GM18951 (cell line): Measurements from ENCODE around the gene LKAAEAR1.
"Not testable (repeated sequence)": the region's sequence is repeated elsewhere in the genome, so short reads cannot be mapped to it uniquely, and the experiment has no call there.

Source experiments
- POLR2A ChIP-seq: IDR thresholded peaks from 4 replicates; pipeline ENCODE4 v1.6.1; 2011; ENCODE audit warnings: mild to moderate bottlenecking; ENCODE audit not compliant: insufficient read length, insufficient read depth; ENCODE audit errors: extremely low read depth
- in situ Hi-C: fragments of 300-500 bp; cut with MboI; formaldehyde crosslinking; loops from one replicate; pipeline ENCODE4 v1.12.0; 2022; ENCODE audit warnings: low sequenced_read_pairs, mixed read lengths, inconsistent platforms; ENCODE audit not compliant: unreplicated experiment

Gene LKAAEAR1

GRCh38 chr20:64083804-64084684 lies at the start of gene LKAAEAR1:
Gene LKAAEAR1, minus strand, starts transcription at chr20:64084398. Its CDS starts 179 bp downstream, at chr20:64084219.
- TF ChIP-seq POLR2A: no peak
- in situ Hi-C loops: no loop called here

GRCh38 chr20:64131406-64131805 lies 47.2 kb upstream of the LKAAEAR1 start:
- in situ Hi-C loops: no loop called here

GRCh38 chr20:64130876-64131275 lies 46.7 kb upstream of the LKAAEAR1 start:
- in situ Hi-C loops: no loop called here
- TF ChIP-seq POLR2A: no peak

More at GRCh38 chr20:64131406-64131805, 47.2 kb upstream of the LKAAEAR1 start:
- no peak for TF ChIP-seq POLR2A

GRCh38 chr20:64130271-64130670 lies 46.1 kb upstream of the LKAAEAR1 start:
- in situ Hi-C loops: no loop called here
- TF ChIP-seq POLR2A: no peak

DNA sequence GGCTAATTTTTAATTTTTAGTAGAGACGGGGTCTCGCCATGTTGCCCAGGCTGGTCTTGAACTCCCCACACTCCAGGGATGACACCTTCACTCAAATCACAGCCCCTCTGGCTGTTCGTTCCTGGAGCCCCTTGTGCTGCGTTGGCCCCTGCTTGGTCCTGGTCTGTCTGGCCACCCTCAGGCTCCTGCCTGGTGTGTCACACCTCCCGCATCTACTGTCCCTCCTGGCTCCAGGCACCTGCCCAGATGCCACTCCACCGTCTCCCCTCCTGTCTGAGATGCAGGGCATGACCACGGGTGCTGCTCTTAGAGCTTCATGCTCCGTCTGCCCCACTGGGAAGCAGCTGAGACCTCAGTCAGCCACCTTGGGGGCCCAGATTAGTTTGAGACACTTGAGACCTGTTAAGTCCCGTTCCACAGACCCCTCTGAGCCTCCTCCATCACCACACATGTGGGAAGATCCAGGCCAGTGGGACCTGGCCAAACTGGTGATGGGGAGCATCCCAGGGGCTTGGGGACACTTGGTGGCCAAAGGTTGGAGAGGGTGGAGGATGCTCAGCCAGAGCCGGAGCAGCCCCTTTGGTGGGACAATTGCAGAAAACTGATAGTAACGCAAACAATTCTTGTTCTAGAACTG lies 45.1 kb upstream of the LKAAEAR1 start:
- no peak for TF ChIP-seq POLR2A

GRCh38 chr20:64123517-64123916 lies 39.3 kb upstream of the LKAAEAR1 start:
- in situ Hi-C loops: not testable (repeated sequence)

More for the DNA sequence above, 45.1 kb upstream of the LKAAEAR1 start:
- in situ Hi-C loops: no loop called here

DNA sequence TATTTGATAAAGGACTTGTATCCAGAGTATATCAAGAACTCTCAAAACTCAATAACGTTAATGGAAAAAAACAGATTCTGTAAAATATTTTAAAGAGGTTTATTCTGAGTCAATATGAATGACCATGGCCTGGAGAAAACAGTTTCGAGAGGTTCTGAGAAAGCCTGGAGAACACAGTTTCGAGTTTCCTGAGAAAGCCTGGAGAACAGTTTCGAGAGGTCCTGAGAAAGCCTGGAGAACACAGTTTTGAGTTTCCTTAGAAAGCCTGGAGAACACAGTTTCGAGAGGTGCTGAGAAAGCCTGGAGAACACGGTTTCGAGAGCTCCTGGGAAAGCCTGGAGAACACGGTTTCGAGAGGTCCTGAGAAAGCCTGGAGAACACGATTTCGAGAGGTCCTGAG lies 38.7 kb upstream of the LKAAEAR1 start:
- in situ Hi-C loops: not testable (repeated sequence)

- no peak for TF ChIP-seq POLR2A
Observed at GRCh38 chr20:64121586-64121985, 37.4 kb upstream of the LKAAEAR1 start.

DNA sequence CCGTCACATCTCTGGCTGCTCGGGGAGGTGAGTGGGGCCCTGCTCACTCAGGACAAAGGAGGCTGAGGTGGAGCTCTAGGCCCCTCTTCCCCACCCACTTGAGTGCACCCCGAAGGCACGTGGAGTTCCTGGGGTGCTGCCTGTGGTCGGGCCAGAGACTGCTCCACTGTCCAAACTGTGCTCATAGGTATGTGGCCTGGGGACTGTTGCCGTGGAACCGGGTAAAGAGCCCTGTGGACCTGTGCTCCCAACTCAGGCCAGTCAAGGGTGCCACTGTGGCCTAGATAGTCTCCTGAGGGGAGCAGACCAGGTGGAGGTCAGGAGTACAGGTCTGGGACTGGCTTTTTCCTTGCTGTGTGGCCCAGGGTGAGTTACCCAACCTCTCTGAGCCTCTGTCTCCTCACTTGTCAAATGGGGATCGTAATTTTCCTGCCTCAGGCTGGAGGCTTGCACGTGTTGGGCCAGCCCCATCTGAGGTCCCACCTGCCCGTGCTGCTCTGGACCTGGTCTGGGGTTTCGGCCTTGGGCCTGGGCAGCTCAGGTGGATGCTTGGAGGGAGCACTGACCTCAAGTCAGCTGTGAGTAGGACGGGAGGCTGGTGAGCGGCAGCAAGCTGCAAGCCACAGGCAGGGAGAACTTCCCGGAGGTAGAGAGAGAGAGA lies 35.6 kb upstream of the LKAAEAR1 start:
- TF ChIP-seq POLR2A: no peak
- in situ Hi-C loops: no loop called here

More at GRCh38 chr20:64121586-64121985, 37.4 kb upstream of the LKAAEAR1 start:
- in situ Hi-C loops: no loop called here

- in situ Hi-C loops: no loop called here
- no peak for TF ChIP-seq POLR2A
Observed at GRCh38 chr20:64119301-64119680, 35.1 kb upstream of the LKAAEAR1 start.

- in situ Hi-C loops: not testable (repeated sequence)
Observed at GRCh38 chr20:64117432-64117777, 33.2 kb upstream of the LKAAEAR1 start.

DNA sequence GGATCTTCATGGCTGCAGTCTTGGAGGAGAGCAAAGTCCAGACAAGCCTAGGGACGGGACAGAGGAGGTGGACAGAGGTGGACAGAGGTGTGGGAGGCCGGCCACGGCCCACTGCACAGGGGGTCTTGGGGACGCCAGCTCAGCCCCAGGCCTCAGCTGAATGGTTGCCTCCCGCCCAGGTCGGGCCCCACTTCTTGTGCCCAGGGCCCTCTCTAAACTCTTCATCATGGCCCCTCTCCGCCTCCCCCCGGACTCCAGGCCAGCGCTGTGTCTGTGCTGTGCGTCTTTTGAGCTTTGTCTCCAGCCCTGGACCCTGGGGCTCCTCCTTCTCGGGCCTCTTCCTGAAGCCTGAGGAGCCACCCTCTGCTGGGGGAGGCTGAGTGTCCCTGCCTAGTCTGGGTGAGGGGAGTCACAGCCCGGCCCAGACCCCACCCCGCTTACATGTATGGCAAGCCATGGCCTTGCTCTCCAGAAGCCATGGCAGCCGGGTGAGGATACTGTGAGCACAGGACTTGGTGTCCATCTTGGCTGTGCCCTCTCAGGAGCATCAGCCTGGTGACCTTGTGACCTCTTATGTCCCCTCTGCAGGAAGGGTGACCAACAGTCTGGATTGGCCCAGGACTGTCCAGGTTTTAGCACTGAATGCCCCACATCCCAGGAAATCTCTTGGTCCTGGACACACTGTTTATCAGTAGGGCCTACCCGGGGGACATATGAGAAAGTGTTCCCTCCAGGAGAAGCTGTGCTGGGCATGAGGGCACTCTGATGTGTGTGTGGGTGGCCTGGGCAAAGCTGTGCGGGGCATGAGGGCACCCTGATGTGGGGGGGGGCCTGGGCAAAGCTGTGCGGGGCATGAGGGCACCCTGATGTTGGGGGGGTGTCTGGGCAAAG lies 32.6 kb upstream of the LKAAEAR1 start:
- no peak for TF ChIP-seq POLR2A
- in situ Hi-C loops: no loop called here

GRCh38 chr20:64116016-64116415 lies 31.8 kb upstream of the LKAAEAR1 start:
- no peak for TF ChIP-seq POLR2A
- in situ Hi-C loops: no loop called here
